ENCODE results near the gene GPR84.
"Not testable (repeated sequence)": the region's sequence is repeated elsewhere in the genome, so short reads cannot be mapped to it uniquely, and the experiment has no call there.

Gene GPR84

GRCh38 chr12:54325442-54326109, 38.7 kb downstream of the GPR84 start:
- DNase-seq (ENCODE audit: low read depth) = not testable (repeated sequence)

GRCh38 chr12:54324617-54325441, 39.5 kb downstream of the GPR84 start, which contains the start of gene COPZ1:
COPZ1 (plus strand) TSS chr12:54325131; CDS start chr12:54325164, 33 bp downstream.
- DNase-seq (ENCODE audit: low read depth) = peak; percentile 81

GRCh38 chr12:54321363-54321762, 42.9 kb downstream of the GPR84 start:
- DNase-seq (ENCODE audit: low read depth) = no peak

Measured in stimulated activated CD8-positive, alpha-beta memory T cell treated with anti-CD3 and anti-CD28 coated beads, Interleukin-12 subunit alpha, Interleukin-12 subunit beta, amount 100 ng/mL, for 4 hours (primary cell).